Thyroid gland (tissue), 4 donors: ENCODE results near the gene SLC35F2.

ENCODE experiments used
- CTCF ChIP-seq, 6 experiments: fragments of 200-600 bp in 3 of 6; fragments of 450-650 bp in 3 of 6; sonication (generic) in 3 of 6; IDR thresholded peaks; one replicate each; pipeline ENCODE4 v1.5.1; 2016 to 2019; ENCODE audit warnings: antibody characterized with exemption in 6 of 6, mild to moderate bottlenecking in 2 of 6, inconsistent platforms in 1 of 6, moderate library complexity in 1 of 6
- POLR2A ChIP-seq, 2 donors: fragments of 450-650 bp; IDR thresholded peaks; one replicate each; pipeline ENCODE4 v1.6.1; 2017; ENCODE audit warnings: antibody characterized with exemption in 2 of 2, mild to moderate bottlenecking in 2 of 2, moderate library complexity in 1 of 2

GRCh38 chr11:107778839-107779517 is 79.6 kb downstream of the SLC35F2 start:
- TF ChIP-seq POLR2A (IDR thresholded peaks at IDR 0.05) (no peak), CTCF (IDR thresholded peaks at IDR 0.05) (no peak)
